Fibroblast of skin of left quadriceps (primary cell): ENCODE data around the gene CCDC183.

ENCODE experiments used
- DNase-seq, 2 experiments: peaks; one replicate each; pipeline ENCODE4 v3.0.0-alpha.2; 2013; ENCODE audit warnings: low read depth in 2 of 2

Gene CCDC183

DNA sequence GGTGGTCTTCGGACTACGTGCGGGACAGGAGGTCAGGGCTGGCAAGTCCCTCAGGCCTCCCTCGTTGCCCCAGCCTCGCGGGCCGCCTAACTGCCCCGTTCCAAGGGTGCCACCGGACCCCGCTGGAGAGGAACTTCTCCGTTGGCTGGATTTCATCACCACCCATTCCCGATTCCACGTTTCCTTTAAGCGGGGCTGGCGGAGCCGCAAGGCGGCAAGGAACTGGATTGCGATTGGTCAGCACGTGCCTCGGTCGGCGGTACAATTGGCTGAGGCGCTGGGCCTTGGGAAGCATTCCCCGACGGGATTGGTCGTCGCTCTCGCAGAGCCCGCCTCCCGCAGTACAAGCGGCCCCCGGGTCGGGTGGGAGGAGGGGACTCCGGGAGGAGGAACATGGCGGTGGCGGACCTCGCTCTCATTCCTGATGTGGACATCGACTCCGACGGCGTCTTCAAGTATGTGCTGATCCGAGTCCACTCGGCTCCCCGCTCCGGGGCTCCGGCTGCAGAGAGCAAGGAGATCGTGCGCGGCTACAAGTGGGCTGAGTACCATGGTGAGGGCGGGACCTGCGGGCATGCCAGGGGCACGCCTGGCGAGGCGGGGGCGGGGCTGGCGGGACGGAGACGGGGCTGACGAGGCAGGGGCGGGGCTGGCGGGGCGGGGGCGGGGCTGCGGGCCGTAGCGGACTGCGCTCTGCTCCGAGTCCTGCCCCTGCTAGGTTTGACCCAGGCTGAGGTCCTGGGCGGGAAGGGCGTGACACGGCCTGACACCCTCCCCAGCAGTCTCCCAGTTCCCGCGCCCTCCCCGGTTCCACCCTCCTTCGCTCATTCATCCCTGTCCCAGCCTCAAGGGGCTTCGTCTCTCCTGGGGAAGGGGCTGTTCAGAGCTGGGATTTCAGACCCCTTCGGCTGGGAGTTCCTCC is 53.2 kb downstream of the CCDC183 start, which contains the start of gene PHPT1:
TSS of gene PHPT1 (plus strand) at position 372 of the 922 bp plus-strand sequence. CDS start at position 394, 22 bp downstream.
- DNase-seq = peak; percentile 98

DNA sequence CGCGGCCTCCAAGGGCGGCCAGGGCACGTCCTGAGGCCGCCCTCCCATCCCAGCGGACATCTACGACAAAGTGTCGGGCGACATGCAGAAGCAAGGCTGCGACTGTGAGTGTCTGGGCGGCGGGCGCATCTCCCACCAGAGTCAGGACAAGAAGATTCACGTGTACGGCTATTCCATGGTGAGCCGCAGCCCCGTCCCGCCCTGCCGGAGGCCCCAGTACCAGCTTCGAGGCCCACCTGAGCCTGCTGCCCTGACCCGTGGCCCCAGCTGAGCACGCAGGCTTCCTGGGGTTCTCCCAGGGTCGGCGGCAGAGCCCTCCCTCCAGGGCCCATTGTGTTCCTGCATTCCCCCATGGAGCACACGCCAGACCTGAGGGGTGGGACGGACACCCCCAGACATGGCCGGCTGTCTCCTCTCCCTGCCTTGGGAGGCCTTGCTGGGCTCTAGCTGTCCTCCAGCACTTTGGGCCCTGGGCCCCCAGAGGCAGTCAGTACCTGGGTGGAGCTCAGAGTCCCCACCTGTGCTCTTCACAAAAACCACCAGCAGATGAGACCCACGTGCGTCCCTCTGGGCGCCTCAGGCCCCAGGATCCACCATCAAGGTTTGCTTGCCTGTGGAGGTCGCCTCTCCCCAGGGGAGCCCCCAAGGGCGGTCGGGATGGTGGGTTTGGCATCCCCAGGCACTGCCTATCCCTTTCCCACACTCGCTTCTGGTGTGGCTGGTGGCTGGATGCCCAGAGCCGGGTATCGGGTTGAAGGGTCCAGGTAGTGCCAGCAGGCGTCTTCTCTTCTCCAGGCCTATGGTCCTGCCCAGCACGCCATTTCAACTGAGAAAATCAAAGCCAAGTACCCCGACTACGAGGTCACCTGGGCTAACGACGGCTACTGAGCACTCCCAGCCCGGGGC is 54.1 kb downstream of the CCDC183 start:
- DNase-seq = no peak

DNA sequence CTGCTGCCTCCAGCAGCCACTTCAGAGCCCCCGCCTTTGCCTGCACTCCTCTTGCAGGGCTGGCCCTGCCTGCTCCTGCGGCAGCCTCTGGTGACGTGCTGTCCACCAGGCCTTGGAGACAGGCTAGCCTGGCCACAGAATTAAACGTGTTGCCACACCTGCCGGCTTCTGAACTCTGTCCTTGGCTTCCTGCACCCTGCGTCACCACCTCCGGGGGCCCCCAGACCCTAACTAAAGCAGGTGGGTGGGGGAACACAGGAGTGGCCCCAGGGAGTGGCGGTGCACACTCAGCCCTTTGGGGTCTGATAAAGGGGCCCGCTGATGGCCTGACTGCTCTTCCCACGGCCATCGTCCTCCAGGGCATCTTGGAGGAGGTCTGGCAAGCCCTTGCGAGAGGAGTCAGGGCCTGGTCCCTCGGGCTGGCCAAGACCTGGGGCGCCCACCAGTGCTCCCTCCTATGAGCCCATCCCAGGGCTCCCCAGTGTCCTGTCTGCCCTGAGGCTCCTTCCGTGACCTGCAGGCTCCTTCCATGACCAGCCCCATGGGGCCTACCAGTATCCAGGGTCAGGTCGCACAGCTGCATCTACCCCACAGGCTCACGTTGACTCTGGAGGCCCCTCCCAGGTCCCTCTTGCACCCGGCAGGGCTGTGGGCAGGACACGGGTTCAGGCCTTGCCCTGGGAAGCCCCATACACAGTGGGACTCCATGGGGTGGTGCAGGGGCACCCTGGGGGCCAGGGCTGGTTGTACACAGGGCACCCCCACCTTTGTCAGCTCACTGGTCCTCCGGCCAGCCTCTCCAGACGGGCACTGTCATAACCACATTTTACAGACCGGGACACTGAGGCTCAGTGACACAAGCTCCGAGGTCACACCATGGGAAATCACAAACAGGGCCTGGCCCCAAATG is 55.0 kb downstream of the CCDC183 start:
- no peak for DNase-seq

DNA sequence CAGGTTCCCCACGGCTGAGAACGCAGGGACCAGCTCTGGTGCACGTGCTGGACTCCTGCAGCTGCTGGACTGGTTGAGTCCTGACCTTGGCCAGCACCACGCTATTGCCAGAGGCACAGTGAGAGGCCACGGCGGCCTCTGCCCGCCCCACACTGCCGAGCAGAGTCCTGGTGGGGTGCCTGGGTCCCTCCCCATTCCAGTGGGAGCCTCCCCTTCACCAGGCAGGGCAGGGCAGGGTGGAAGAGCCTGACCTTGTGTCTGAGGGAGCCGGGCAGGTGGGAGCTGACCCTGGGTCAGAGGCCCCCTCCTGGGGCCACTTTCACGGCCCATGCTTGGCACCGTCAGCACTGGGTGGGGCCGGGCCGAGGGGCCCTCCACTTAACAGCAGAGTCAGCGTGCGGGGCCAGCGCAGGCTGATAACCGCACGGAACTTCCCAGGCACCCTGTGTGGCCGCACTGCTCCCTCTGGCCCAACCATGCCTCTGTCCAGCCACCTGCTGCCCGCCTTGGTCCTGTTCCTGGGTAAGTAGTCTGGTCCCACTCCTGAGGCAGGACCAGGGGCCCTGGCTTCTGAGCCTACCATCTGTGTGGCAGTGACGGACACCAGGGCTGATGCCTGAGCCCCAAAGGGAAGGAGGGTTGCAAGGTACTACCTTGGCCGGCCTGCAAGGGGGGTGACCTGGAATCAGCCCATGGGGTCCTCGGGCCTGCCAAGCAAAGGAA is 56.0 kb downstream of the CCDC183 start, which contains the start of gene MAMDC4:
TSS of gene MAMDC4 (plus strand) at position 406 of the 723 bp plus-strand sequence. CDS start at position 477, 71 bp downstream.
- DNase-seq = no peak

DNA sequence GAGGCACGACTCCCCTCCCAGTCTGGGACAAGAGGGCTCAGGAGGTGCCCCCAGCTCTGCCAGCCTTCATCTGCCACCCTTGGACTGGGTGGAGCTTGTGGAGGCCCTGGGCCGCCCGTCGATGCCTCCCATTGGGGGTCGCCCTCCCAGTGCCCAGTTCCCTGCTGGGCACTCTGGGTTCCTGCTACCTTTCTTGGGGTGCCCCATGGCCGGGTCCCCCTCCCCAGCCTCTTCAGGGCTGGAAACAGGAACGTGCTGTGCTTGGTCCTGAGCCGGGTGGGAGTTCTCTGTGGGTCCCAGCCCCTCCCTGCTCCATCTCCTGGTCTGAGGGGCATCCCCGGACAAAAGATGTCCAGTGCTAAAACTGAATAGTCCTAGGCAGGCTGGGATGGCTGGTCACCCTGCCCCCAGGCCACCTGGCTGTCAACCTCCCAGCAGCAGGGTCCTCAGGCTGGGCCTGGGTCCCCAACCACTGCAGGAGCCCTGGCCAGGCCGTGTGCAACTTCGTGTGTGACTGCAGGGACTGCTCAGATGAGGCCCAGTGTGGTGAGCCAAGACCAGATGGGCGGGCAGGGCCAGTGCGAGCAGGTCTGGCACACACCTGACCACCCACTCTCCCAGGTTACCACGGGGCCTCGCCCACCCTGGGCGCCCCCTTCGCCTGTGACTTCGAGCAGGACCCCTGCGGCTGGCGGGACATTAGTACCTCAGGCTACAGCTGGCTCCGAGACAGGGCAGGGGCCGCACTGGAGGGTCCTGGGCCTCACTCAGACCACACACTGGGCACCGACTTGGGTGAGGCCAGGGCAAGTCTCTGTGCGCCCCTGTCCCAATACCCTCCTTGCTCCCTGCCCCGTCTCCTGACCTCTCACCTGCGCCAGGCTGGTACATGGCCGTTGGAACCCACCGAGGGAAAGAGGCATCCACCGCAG is 56.8 kb downstream of the CCDC183 start:
- no peak for DNase-seq

GRCh38 chr9:136853596-136854112 is 57.5 kb downstream of the CCDC183 start:
- DNase-seq = no peak

GRCh38 chr9:136854113-136854841 is 58.1 kb downstream of the CCDC183 start:
- no peak for DNase-seq

GRCh38 chr9:136854842-136855460 is 58.8 kb downstream of the CCDC183 start:
- no peak for DNase-seq

GRCh38 chr9:136855461-136856078 is 59.4 kb downstream of the CCDC183 start:
- no peak for DNase-seq

DNA sequence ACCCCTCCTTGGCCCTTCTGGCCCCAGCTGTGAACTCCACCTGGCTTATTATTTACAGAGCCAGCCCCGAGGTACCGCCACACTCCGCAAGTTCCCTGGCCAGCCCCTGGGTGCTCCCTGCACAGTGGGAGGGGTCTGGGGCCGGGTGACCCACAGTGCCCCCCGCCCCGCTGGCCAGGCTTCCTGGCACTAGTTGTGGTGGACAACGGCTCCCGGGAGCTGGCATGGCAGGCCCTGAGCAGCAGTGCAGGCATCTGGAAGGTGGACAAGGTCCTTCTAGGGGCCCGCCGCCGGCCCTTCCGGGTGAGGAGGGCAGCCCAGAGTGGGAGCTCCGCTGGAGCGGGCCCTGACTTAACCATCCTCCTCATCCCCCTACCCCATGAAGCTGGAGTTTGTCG is 59.9 kb downstream of the CCDC183 start:
- no peak for DNase-seq

DNA sequence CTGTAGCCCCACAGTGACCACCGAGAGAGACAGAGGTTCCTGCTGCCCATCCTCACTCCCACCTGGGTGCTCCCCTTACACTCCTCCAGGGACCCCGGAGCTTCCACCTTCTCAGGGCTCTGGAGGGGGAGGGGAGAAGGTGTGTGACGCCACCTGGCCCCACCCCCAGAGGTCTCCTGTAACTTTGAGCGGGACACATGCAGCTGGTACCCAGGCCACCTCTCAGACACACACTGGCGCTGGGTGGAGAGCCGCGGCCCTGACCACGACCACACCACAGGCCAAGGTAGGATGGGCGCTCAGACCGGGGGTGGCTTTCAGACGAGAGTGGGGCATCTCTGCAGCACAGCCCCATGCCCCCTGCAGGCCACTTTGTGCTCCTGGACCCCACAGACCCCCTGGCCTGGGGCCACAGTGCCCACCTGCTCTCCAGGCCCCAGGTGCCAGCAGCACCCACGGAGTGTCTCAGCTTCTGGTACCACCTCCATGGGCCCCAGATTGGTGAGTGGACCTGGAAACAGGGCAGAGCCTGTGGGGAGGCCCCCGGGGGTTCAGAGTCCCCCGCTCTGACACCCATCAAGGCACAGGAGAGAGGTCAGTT is 60.5 kb downstream of the CCDC183 start:
- DNase-seq = no peak

DNA sequence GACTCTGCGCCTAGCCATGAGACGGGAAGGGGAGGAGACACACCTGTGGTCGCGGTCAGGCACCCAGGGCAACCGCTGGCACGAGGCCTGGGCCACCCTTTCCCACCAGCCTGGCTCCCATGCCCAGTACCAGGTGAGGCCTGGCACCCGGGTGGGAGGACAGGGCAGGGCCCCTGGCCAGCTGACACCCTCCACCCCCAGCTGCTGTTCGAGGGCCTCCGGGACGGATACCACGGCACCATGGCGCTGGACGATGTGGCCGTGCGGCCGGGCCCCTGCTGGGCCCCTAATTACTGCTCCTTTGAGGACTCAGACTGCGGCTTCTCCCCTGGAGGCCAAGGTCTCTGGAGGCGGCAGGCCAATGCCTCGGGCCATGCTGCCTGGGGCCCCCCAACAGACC is 61.0 kb downstream of the CCDC183 start:
- no peak for DNase-seq
